Esophagus muscularis mucosa (tissue), 4 donors: ENCODE measurements around the gene ESF1. TPM values are rescaled to one million over a fixed set of nuclear protein-coding genes. Genes with fewer than 3 reads are reported as not detected.

Source experiments
- DNase-seq: peaks from one replicate; pipeline ENCODE4 v3.0.0-alpha.2; 2017; ENCODE audit errors: extremely low spot score
- H3K27ac ChIP-seq, 4 donors: fragments of 200-600 bp; sonication (generic); replicated peaks in 1 of 4; 1 replicate in 3 of 4; 2 replicates in 1 of 4; pipeline ENCODE4 v1.5.1; 2016 to 2019; ENCODE audit warnings: mild to moderate bottlenecking in 1 of 4
- H3K27me3 ChIP-seq, 4 donors: fragments of 200-600 bp; sonication (generic); one replicate each; pipeline versions ENCODE4 v1.5.1 to v1.6.0; 2016 to 2019
- H3K36me3 ChIP-seq, 4 donors: fragments of 200-600 bp; sonication (generic); one replicate each; pipeline ENCODE4 v1.5.1; 2016 to 2019
- H3K4me1 ChIP-seq, 4 donors: fragments of 200-600 bp; sonication (generic); one replicate each; pipeline ENCODE4 v1.5.1; 2016 to 2019
- H3K4me3 ChIP-seq, 4 donors: fragments of 200-600 bp; sonication (generic); 1 replicate in 2 of 4; 2 replicates in 2 of 4; pipeline ENCODE4 v1.5.1; 2016 to 2019; ENCODE audit warnings: mild to moderate bottlenecking in 4 of 4, moderate library complexity in 1 of 4
- H3K9me3 ChIP-seq, 4 donors: fragments of 200-600 bp; sonication (generic); 1 replicate in 3 of 4; 2 replicates in 1 of 4; pipeline ENCODE4 v1.5.1; 2016 to 2019
- EP300 ChIP-seq: sonication (generic); formaldehyde crosslinking; IDR thresholded peaks from one replicate; pipeline ENCODE4 v1.6.1; 2017; ENCODE audit warnings: antibody characterized with exemption
- POLR2A ChIP-seq: fragments of 450-650 bp; IDR thresholded peaks from one replicate; pipeline ENCODE4 v1.6.1; 2017; ENCODE audit warnings: antibody characterized with exemption, moderate library complexity, mild to moderate bottlenecking, low read depth
- POLR2AphosphoS5 ChIP-seq, 2 donors: sonication (generic); formaldehyde crosslinking; IDR thresholded peaks; one replicate each; pipeline ENCODE4 v1.6.1; 2017; ENCODE audit warnings: antibody characterized with exemption in 2 of 2
- WGBS: methylation state at CpG from one replicate; pipeline ENCODE4 v1.1.5; 2018; 5-methylcytosine and 5-hydroxymethylcytosine counted together
- intact Hi-C: fragments of 100-400 bp; cut with DNase I; formaldehyde crosslinking; loops from one replicate; pipeline ENCODE4 v1.15.1; 2023
- total RNA-seq, 4 donors: library from RNA; depleted of rRNA; stranded (reverse); fragments of >200 nt; gene quantifications; one replicate each; pipeline versions ENCODE4 v1.1.0 to v1.2.1, GENCODE V29; 2016
- TF ChIP-seq, protein P1 (sequence below), 3 experiments: fragments of 200-600 bp in 2 of 3; fragments of 450-650 bp in 1 of 3; sonication (generic) in 2 of 3; IDR thresholded peaks; one replicate each; pipeline ENCODE4 v1.5.1; 2017 to 2019; ENCODE audit warnings: antibody characterized with exemption in 3 of 3, mild to moderate bottlenecking in 2 of 3, moderate library complexity in 1 of 3

ESF1 gene
- total RNA-seq, 4 donors from 2014 or later = 9.0 to 16.2 (median 13.3) TPM

DNA sequence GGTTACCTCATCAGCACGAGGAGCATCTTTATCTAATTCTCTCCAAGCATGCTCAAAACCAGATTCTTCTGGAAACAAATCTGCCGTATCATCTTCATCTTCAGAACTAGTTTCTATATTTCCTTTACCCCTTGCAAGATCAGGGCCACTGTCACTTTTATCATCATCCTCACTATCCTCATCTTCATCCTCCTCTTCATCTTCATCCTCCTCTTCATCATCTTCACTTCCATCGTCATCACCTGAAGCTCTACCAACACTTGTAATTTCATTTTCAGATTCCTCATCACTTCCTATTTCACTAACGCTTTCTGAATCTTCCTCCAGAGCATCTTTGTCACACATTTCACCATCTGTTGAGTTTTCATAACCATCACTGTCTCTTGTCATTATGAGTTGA lies 8.9 kb downstream of the ESF1 start:
- intact Hi-C loops = loop anchor here (10.0 kb wide), 3 partner anchors 141 to 461 kb away; partner anchors contain the start of gene TASP1
- TF ChIP-seq, protein P1, sequence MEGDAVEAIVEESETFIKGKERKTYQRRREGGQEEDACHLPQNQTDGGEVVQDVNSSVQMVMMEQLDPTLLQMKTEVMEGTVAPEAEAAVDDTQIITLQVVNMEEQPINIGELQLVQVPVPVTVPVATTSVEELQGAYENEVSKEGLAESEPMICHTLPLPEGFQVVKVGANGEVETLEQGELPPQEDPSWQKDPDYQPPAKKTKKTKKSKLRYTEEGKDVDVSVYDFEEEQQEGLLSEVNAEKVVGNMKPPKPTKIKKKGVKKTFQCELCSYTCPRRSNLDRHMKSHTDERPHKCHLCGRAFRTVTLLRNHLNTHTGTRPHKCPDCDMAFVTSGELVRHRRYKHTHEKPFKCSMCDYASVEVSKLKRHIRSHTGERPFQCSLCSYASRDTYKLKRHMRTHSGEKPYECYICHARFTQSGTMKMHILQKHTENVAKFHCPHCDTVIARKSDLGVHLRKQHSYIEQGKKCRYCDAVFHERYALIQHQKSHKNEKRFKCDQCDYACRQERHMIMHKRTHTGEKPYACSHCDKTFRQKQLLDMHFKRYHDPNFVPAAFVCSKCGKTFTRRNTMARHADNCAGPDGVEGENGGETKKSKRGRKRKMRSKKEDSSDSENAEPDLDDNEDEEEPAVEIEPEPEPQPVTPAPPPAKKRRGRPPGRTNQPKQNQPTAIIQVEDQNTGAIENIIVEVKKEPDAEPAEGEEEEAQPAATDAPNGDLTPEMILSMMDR (IDR thresholded peaks at IDR 0.05) = no peak
- no peak for DNase-seq
- Histone ChIP-seq H3K4me1 (peaks cover 0 to 5% (median 2%) of the 10 kb centered on the region in 4 donors), H3K9me3 (no peaks in the 10 kb centered on the region), H3K27ac (no peak overlapping the region), H3K4me3 (no peak overlapping the region), H3K36me3 (peaks cover 12 to 88% (median 52%) of the 10 kb centered on the region in 4 donors), H3K27me3 (no peaks in the 10 kb centered on the region)
- WGBS = 81% methylated on average over 4 of the region's 4 CpGs

DNA sequence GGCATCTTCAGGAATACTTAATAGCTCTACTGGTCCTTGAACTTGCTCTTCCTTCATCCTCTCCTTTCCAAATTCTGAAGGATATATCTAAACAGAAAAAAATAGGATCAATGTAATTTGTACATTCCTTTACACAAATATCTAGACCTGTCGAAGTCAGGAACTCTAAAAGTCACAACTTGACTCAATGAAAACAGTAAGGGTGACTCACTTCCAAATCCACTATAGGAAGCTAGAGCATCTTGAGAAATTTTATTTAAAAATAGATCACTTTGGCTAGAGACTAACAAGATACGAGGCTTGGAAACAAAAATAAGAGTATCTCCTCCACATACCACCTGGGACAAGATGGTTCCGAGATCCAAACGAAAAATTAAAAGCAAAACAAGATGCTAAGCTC lies 12.2 kb downstream of the ESF1 start:
- no peaks in the 10 kb centered on the region for H3K27me3 ChIP-seq
- H3K4me3 ChIP-seq = no peak overlapping the region
- H3K9me3 ChIP-seq = no peaks in the 10 kb centered on the region
- H3K36me3 ChIP-seq = peaks cover 16 to 95% (median 64%) of the 10 kb centered on the region in 4 donors
- intact Hi-C loops = loop anchor here (5.0 to 10.0 kb wide), 4 partner anchors 138 to 650 kb away; partner anchors contain the start of gene TASP1
- no peak overlapping the region for H3K27ac ChIP-seq
- TF ChIP-seq POLR2A (no peak), EP300 (no peak), POLR2AphosphoS5 (IDR thresholded peaks at IDR 0.05) (no peak)
- TF ChIP-seq, protein P1 (IDR thresholded peaks at IDR 0.05) = no peak
- no peaks in the 10 kb centered on the region for H3K4me1 ChIP-seq
- 74% methylated on average over 4 of the region's 4 CpGs for WGBS
- DNase-seq = no peak

GRCh38 chr20:13771853-13772453 lies 12.8 kb downstream of the ESF1 start:
- 59% methylated on average over 4 of the region's 4 CpGs for WGBS
- Histone ChIP-seq H3K27ac (no peak overlapping the region), H3K4me3 (no peak overlapping the region), H3K4me1 (no peaks in the 10 kb centered on the region), H3K9me3 (no peaks in the 10 kb centered on the region), H3K27me3 (no peaks in the 10 kb centered on the region), H3K36me3 (peaks cover 16 to 95% (median 65%) of the 10 kb centered on the region in 4 donors)
- intact Hi-C loops = loop anchor here (5.0 to 10.0 kb wide), 4 partner anchors 137 to 650 kb away; partner anchors contain the start of gene TASP1
- no peak for DNase-seq
- TF ChIP-seq, protein P1 (IDR thresholded peaks at IDR 0.05) = peak; percentile 32 to 59 (median 58)
- TF ChIP-seq EP300 = no peak

GRCh38 chr20:13770141-13770540 lies 14.6 kb downstream of the ESF1 start:
- Histone ChIP-seq H3K4me1 (no peaks in the 10 kb centered on the region), H3K9me3 (no peaks in the 10 kb centered on the region), H3K36me3 (peaks cover 23 to 95% (median 66%) of the 10 kb centered on the region in 4 donors), H3K27ac (no peak overlapping the region), H3K27me3 (no peaks in the 10 kb centered on the region), H3K4me3 (no peak overlapping the region)
- intact Hi-C loops = loop anchor here (5.0 to 10.0 kb wide), 4 partner anchors 135 to 648 kb away; partner anchors contain the start of gene TASP1
- no peak for DNase-seq
- TF ChIP-seq POLR2A (no peak), POLR2AphosphoS5 (IDR thresholded peaks at IDR 0.05) (no peak), EP300 (no peak)
- TF ChIP-seq, protein P1 (IDR thresholded peaks at IDR 0.05) = no peak
- 91% methylated on average over 5 of the region's 5 CpGs for WGBS
